MCF 10A (cell line): Measurements from ENCODE around the gene NFAM1. TPM values are rescaled to one million over a fixed set of nuclear protein-coding genes. Genes with fewer than 3 reads are reported as not detected.

Experiments
- Bru-seq: library from RNA; stranded (reverse); fragments of 400-500 nt; gene quantifications from one replicate; lab custom pipeline; 2021; lab: Mats Ljungman, UMichigan
- BruChase-seq, 2 experiments: library from RNA; stranded (reverse); fragments of 400-500 nt; gene quantifications; one replicate each; lab custom pipeline; 2021; lab: Mats Ljungman, UMichigan
- BruUV-seq: library from RNA; stranded (reverse); fragments of 400-500 nt; replicated peaks from 2 replicates; lab custom pipeline; 2021; lab: Mats Ljungman, UMichigan
- CTCF ChIA-PET: fragments of 300-600 bp; sonication (Branson Sonifier 250); formaldehyde crosslinking; extraction: SDS; loops from one replicate; lab custom pipeline; 2021; ENCODE audit warnings: antibody characterized with exemption, inconsistent platforms; lab: Yijun Ruan, JAX
- POLR2A ChIA-PET: fragments of 300-600, 350-650 bp; sonication (Branson Sonifier 250); formaldehyde crosslinking; extraction: SDS; loops from one replicate; lab custom pipeline; 2020; ENCODE audit warnings: antibody characterized with exemption, inconsistent platforms; lab: Yijun Ruan, JAX
- DNase-seq: peaks from one replicate; pipeline ENCODE4 v3.0.0-alpha.2; 2018; ENCODE audit not compliant: unreplicated experiment
- H3K27ac Mint-ChIP-seq: one replicate; pipeline ENCODE4 v1.8.0; 2022; ENCODE audit warnings: mild to moderate bottlenecking, low read depth, mixed read lengths; ENCODE audit not compliant: unreplicated experiment
- H3K27me3 Mint-ChIP-seq: one replicate; pipeline ENCODE4 v1.8.0; 2022; ENCODE audit warnings: mixed read lengths; ENCODE audit not compliant: insufficient read depth, unreplicated experiment
- H3K36me3 Mint-ChIP-seq: one replicate; pipeline ENCODE4 v1.8.0; 2022; ENCODE audit warnings: mild to moderate bottlenecking, moderate library complexity, mixed read lengths; ENCODE audit not compliant: insufficient read depth, unreplicated experiment
- H3K4me1 Mint-ChIP-seq: one replicate; pipeline ENCODE4 v1.8.0; 2022; ENCODE audit warnings: mixed read lengths; ENCODE audit not compliant: insufficient read depth, unreplicated experiment
- H3K4me3 Mint-ChIP-seq: one replicate; pipeline ENCODE4 v1.8.0; 2022; ENCODE audit warnings: mild to moderate bottlenecking, moderate library complexity, mixed read lengths; ENCODE audit not compliant: unreplicated experiment
- H3K9me3 Mint-ChIP-seq: one replicate; pipeline ENCODE4 v1.8.0; 2022; ENCODE audit warnings: mixed read lengths; ENCODE audit not compliant: unreplicated experiment
- CTCF ChIP-seq: fragments of 200-600 bp; IDR thresholded peaks from one replicate; pipeline ENCODE4 v1.8.0; 2022; ENCODE audit warnings: antibody characterized with exemption, mild to moderate bottlenecking; ENCODE audit not compliant: unreplicated experiment
- intact Hi-C: fragments of 100-400 bp; cut with micrococcal nuclease; formaldehyde crosslinking; loops from 2 replicates; pipeline ENCODE4 v1.14.1; 2022
- long read RNA-seq: library from polyadenylated mRNA; stranded (forward); transcript quantifications from one replicate; pipeline ENCODE4 v2.0.0, GENCODE V29; 2022
- total RNA-seq: library from RNA; stranded (reverse); gene quantifications from 2 replicates; pipeline ENCODE4 v1.2.3, GENCODE V29; 2022

NFAM1 gene
- total RNA-seq (not detected in 2 replicates), Bru-seq, nascent RNA (not detected), BruChase-seq, experiment 1, labeled RNA remaining after a 6-hour chase (percentile 2 among the genes with signal in this experiment), BruChase-seq, experiment 2, labeled RNA remaining after a 2-hour chase (not detected)
- long read RNA-seq = 0 reads

GRCh38 chr22:42432020-42432596 lies at the start of gene NFAM1:
TSS of gene NFAM1 (minus strand) at chr22:42432403. CDS start at chr22:42432357, 46 bp downstream.
- no peak within 1 kb of the TSS for H3K27ac Mint-ChIP-seq
- peaks cover 13% of the 10 kb centered on the region for H3K4me1 Mint-ChIP-seq
- ChIA-PET CTCF (interaction anchor here (0.8 to 1.8 kb wide), 2 partner anchors 61 to 263 kb away, joined by 4 to 6 read pairs; no protein-coding TSS in a partner anchor), POLR2A (interaction anchor here (0.6 to 3.0 kb wide), 3 partner anchors 19 to 87 kb away, joined by 3 to 9 read pairs (median 3); no protein-coding TSS in a partner anchor)
- H3K36me3 Mint-ChIP-seq = peaks cover 8% of the 10 kb centered on the region
- BruUV-seq = no TSS peak
- no peak within 1 kb of the TSS for H3K4me3 Mint-ChIP-seq
- intact Hi-C loops = no loop called here
- no peak for DNase-seq
- no peaks in the 10 kb centered on the region for H3K27me3 Mint-ChIP-seq
- TF ChIP-seq CTCF = no peak
- no peaks in the 10 kb centered on the region for H3K9me3 Mint-ChIP-seq

- no peak for TF ChIP-seq CTCF
- intact Hi-C loops = loop anchor here (10.0 kb wide), 1 partner anchor 510 kb away; the partner anchor contains the start of gene SEPTIN3
- H3K4me3 Mint-ChIP-seq = no peak overlapping the region
- CTCF ChIA-PET = interaction anchor here (1.0 to 1.6 kb wide), 5 partner anchors 9 to 384 kb away, joined by 3 to 5 read pairs (median 4); no protein-coding TSS in a partner anchor
- no TSS peak for BruUV-seq
- peaks cover 26% of the 10 kb centered on the region for H3K27me3 Mint-ChIP-seq
- no peaks in the 10 kb centered on the region for H3K4me1 Mint-ChIP-seq
- H3K27ac Mint-ChIP-seq = no peak overlapping the region
- DNase-seq = no peak
- no peaks in the 10 kb centered on the region for H3K36me3 Mint-ChIP-seq
- H3K9me3 Mint-ChIP-seq = no peaks in the 10 kb centered on the region
- POLR2A ChIA-PET = no interaction called here
Observed at GRCh38 chr22:42475122-42475521, 42.9 kb upstream of the NFAM1 start.

GRCh38 chr22:42473484-42474193 lies 41.4 kb upstream of the NFAM1 start:
- DNase-seq = peak; percentile 74
- TF ChIP-seq CTCF = peak; percentile 46
- no peak overlapping the region for H3K4me3 Mint-ChIP-seq
- POLR2A ChIA-PET = interaction anchor here (0.6 to 1.5 kb wide), 4 partner anchors 17 to 527 kb away, joined by 3 to 4 read pairs (median 3); partner anchors contain the start of gene CENPM
- H3K27ac Mint-ChIP-seq = no peak overlapping the region
- H3K36me3 Mint-ChIP-seq = no peaks in the 10 kb centered on the region
- intact Hi-C loops = loop anchor here (1.0 to 10.0 kb wide), 2 partner anchors 382 to 509 kb away; partner anchors contain the start of gene SEPTIN3
- H3K4me1 Mint-ChIP-seq = no peaks in the 10 kb centered on the region
- H3K9me3 Mint-ChIP-seq = no peaks in the 10 kb centered on the region
- CTCF ChIA-PET = interaction anchor here (0.7 to 2.6 kb wide), 22 partner anchors 9 to 543 kb away, joined by 3 to 12 read pairs (median 4); partner anchors contain the start of gene NDUFA6
- no TSS peak for BruUV-seq
- H3K27me3 Mint-ChIP-seq = peaks cover 39% of the 10 kb centered on the region
